HG03442 (cell line): ENCODE data around the gene COG7.

Experiments
- ATAC-seq: cut with Tn5 transposase; IDR thresholded peaks from one replicate; pipeline ENCODE4 v1.9.1; 2021; ENCODE audit warnings: mild to moderate bottlenecking, moderate library complexity; ENCODE audit not compliant: unreplicated experiment

The COG7 gene

GRCh38 chr16:23365602-23366240 lies 87.3 kb downstream of the COG7 start:
- ATAC-seq, result no peak

DNA sequence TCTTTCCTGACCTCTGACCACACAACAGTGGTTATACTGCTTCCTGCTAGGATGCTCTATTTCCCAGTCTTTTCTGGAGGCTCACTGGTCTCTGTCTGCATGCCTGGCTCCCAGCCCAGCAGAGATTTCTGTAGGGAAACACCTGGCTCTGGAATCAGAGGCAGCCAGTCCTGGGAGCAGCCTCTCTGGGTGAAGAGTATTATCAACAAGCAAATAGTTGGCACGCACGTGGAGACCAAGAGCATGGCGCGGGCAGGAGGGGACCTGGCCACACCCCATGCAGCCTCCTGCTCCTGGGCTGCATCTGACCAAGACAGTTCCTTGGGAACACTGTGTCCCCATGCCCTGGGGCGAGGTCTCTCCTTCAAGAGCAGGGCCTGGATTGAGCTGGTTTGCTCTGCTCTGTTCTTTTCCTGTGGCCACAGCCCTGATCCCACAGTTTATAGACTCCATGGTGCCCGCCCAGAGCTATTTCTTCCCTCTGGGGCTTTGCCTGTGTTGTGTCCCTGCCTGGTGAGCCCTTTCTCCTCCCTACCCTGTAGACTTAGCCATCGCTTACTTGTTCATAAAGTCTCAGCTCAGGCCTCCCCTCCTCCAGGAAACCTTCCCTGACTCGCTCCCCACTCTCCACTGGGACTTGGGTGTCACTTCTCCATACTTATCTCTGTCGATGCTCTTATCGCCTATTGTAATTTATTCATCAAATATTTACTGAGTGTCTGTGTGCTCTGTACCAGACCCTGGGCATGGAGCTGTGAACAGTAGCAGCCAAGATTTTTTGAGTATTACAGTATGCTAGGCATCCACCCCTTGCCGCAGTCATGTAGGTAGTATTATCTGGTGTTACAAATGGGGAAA lies 90.3 kb downstream of the COG7 start:
- ATAC-seq, result no peak

- ATAC-seq, result no peak
Measured at GRCh38 chr16:23359092-23359760, 93.8 kb downstream of the COG7 start.

DNA sequence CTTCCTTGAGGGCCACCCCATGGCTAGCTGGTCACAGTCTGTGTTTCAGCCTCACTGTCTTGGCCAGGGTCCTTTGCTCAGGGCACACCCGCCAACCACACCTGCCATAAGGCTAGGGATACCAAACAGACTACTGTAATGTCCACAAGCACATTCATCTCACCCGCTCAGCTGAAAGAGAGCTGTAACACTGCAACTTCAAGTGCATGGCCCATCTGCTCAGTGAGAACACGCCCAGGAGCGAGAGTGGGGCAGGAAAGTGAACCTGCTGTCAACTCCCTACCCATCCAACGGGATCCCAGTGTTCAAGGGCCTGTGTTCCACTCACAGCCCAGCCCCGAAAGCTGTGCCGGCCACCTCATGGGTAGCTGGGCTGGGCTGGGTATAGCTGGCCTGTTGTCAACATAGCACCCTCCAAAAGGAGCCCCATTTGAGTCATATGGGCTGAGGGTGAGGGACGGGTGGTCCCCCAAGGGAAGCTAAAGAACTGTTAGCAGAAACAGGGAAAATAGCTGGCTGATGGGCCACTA lies 95.2 kb downstream of the COG7 start:
- ATAC-seq, result no peak

- no peak for ATAC-seq
Measured at GRCh38 chr16:23356941-23357340, 96.0 kb downstream of the COG7 start.

DNA sequence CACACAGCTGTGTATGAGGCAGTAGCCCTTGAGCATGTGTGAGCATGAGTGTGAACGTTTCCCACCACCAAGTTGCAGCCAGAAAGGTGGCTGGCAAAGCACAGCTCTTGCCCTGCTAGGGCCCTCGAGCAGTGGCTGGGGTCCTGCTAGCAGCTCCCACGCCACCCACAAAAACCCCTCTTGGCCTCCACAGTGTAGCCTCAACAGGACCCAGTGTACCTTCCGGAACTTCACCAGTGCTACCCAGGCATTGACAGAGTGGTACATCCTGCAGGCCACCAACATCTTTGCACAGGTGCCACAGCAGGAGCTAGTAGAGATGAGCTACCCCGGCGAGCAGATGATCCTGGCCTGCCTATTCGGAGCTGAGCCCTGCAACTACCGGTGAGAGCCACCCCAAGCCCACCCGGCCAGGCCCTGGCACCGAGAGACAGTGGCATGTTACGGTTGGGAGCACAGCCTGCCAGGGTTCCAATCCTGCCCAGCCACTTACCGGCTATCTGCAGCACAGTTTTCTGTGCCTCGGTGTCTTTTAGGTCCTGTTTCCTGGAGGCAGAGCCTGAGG lies 97.8 kb downstream of the COG7 start:
- no peak for ATAC-seq

DNA sequence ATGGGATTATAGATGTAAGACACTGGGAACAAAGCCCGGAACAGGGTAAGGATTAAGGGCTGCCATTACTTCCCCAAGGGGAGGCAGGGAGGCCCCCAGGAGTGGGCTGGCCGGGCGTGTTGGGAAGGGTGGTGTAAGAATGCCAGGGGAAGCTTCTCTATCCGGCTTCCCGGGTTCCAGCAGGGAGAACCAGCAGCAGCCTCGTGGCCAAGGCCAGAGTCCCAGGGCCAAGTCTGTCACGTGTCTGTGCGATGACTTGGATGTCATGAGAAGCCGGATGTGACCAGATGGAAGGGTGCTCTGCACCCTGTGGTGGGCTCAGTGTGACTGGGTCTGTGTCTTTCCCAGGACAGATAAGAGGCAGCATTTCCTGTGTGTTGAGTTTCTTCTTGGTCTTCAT lies 98.7 kb downstream of the COG7 start:
- ATAC-seq, result no peak

DNA sequence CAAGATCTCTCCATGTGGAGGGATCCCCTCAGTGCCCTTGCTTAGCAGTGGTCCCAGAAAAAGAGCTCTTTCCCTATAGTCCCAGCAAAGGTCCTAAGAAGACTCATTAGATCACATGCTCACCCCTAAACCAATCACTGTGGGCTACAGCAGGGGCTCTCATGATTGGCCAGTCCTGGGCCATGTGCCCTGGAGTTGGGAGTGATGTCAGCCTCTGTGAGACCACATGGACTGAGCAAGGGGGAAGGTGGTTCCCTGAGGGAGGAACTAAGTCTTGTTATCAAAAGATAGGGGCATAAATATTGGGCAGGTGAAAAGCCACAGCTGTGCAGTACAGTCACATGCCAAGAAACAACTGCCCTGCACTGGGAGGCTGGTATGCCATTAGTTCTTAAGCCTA lies 99.5 kb downstream of the COG7 start:
- no peak for ATAC-seq

- no peak for ATAC-seq
Measured at GRCh38 chr16:23351360-23351759, 101.6 kb downstream of the COG7 start.

DNA sequence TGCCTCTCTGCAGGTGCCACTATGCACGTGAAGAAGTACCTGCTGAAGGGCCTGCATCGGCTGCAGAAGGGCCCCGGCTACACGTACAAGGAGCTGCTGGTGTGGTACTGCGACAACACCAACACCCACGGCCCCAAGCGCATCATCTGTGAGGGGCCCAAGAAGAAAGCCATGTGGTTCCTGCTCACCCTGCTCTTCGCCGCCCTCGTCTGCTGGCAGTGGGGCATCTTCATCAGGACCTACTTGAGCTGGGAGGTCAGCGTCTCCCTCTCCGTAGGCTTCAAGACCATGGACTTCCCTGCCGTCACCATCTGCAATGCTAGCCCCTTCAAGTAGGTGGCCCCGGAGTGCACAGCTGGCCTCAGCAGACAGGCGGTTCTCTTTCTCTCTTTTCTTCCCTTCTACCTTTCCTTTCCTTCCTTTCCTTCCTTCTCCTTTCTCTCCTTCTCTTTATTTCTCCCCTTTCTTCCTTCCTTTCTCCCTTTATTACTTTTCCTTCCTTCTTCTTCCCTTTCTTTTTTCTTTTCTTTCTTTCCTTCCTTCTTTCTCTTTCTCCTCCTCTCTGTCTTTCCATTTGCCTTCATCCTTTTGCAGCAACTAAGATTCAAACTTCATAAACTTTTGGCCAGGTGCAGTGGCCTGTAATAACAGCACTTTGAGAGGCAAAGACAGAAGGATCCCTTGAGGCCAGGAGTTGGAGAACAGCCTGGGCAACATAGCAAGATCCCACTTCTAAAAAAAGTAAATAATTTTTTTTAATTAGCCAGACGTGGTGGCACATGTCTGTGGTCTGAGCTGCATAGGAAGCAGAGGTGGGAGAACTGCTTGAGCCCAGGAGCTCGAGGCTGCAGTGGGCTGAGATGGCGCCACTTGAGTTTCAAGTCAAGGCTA lies 104.2 kb downstream of the COG7 start:
- no peak for ATAC-seq

- ATAC-seq, result no peak
Measured at GRCh38 chr16:23345237-23345636, 107.8 kb downstream of the COG7 start.

DNA sequence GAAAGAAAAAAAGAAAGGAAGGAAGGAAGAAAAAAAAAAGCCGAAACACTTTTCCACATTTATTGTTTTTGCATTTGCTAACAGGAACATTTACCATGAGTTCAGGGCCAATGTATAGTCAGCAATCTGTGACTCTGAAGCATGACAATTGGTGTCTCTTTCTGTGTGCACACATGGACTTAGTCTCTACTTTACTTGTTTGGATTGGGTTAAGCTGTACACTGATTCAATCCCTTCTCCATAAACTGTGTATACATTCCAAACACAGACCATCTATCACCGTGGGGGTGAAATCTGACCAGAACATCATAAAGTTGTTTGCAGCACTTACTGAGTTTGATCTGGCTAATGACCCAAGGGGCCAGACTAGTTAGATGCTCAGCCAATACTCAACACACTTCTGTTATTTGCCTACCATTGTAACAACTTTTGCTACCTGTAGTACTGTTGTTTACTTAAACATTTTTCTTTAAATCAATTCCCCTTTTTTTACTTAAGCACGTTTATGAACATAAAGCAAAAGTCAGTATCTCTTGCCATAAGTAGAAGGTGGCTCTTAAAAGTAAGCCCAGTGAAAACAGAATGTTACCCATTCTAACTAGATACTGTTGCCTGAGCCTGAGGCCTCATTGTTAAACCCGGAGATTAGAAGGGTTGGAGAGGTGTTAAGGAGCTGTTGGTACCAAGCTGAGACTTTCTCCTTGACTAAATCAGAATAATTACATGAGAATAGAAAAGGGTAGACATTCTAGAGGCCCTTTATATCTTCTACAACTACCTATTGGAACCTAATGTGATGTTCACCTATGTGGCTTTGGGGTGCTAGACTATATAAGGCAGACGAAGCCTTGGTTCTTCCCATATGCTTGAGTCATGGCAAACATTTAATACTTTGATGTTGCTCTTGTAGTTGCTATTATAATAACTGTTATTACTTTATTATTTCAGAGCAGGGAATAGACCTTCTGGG lies 109.1 kb downstream of the COG7 start:
- no peak for ATAC-seq

DNA sequence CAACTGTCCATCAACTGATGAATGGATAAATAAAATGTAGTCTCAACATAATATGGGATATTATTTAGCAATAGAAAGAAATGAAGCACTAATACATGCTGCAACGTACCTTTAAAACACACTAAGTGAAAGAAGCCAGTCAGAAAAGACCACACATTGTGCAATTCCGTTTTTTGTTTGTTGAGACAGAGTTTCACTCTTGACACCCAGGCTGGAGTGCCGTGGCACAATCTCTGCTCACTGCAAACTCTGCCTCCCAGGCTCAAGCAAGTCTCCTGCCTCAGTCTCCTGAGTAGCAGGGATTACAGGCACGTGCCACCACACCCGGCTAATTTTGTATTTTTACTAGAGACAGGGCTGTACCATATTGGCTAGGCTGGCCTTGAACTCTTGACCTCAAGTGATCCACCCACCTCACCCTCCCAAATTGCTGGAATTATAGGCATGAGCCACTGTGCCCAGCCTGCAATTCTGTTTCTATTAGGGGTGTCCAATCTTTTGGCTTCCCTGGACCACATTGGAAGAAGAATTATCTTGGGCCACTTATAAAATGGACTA lies 110.8 kb downstream of the COG7 start:
- ATAC-seq, result no peak

GRCh38 chr16:23339787-23340186 lies 113.2 kb downstream of the COG7 start:
- no peak for ATAC-seq
